ENCODE results near the gene AATF.

DNA sequence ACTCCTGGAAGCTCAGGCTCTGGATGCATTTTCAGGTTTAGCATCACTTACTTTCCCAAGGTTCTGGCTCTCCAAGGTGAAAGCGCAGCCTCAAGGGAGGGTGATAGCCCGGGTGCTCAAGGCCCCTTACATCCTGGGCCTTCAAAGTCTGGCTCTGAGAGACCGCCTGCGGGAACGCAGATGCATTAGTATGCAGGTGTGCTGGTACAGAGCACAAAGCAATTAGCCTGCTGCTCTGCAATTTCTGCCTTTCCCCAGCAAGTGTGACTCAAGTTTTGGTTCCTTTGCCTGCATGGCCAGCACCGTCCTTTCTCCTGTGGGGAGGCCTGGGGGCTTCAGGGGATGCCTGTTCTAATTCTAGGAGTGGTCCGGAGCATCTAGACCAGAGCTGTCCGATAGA, 116.2 kb downstream of the AATF start:
- TF ChIP-seq CTCF (conservative IDR thresholded peaks at IDR 0.05) (no peak), ZFX (IDR thresholded peaks at IDR 0.05) (no peak)

Data from C4-2B (cell line).